ENCODE data around the gene EML4.

DNA sequence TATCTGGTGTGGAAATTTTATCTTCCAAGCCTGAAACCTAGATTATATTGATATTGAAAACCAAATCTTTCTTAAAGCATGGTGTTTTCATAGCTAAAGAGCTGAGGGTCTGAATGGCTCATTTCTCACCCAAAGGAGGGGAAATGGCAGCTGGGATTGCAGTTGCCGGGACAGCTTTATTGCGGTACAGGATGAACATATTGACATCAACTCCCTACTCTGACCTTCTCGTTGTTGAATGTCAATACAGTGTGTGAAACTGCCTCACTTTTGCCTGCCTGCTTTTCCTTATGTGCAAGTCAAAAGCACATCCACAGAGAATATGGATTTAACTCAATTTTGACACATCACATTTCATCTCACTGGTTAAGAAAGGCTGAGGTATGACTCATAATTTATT is 195.5 kb downstream of the EML4 start:
- no peak for TF ChIP-seq CTCF (IDR thresholded peaks at IDR 0.05)
- TF ChIP-seq EZH2 (IDR thresholded peaks at IDR 0.05) = no peak
- no peak for TF ChIP-seq EZH2phosphoT487 (IDR thresholded peaks at IDR 0.05)

All from neural progenitor cell (in vitro differentiated cells).